Lung (tissue), 12 donors: Measurements from ENCODE around the gene LHPP. TPM values are rescaled to one million over a fixed set of nuclear protein-coding genes. Genes with fewer than 3 reads are reported as not detected.

ENCODE experiments used
- ATAC-seq: fragments of 200-7000 bp; cut with Tn5 transposase; one replicate; pipeline ENCODE4 v1.9.1; 2020; ENCODE audit warnings: moderate number of reproducible peaks; ENCODE audit not compliant: insufficient read depth, low FRiP score
- DNase-seq, 3 donors: peaks; one replicate each; pipeline ENCODE4 v3.0.0-alpha.2; 2013 to 2017
- H3K27ac ChIP-seq, 2 donors: one replicate each; pipeline ENCODE4 v1.5.1; 2013; ENCODE audit warnings: mild to moderate bottlenecking in 2 of 2, moderate library complexity in 2 of 2, control low read depth in 1 of 2, inconsistent platforms in 1 of 2, low read depth in 1 of 2, low read length in 1 of 2
- H3K27me3 ChIP-seq, 3 donors: one replicate each; pipeline ENCODE4 v1.5.1; 2013; ENCODE audit warnings: low read length in 2 of 3; ENCODE audit not compliant: control insufficient read depth in 3 of 3, insufficient read depth in 3 of 3
- H3K36me3 ChIP-seq, 4 donors: one replicate each; pipeline ENCODE4 v1.5.1; 2013; ENCODE audit warnings: low read length in 4 of 4, mild to moderate bottlenecking in 1 of 4, moderate library complexity in 1 of 4; ENCODE audit not compliant: control insufficient read depth in 4 of 4, insufficient read depth in 4 of 4
- H3K4me1 ChIP-seq, 5 donors: one replicate each; pipeline ENCODE4 v1.5.1; 2013; ENCODE audit warnings: low read length in 5 of 5, mild to moderate bottlenecking in 2 of 5, moderate library complexity in 1 of 5; ENCODE audit not compliant: control insufficient read depth in 5 of 5, insufficient read depth in 5 of 5
- H3K4me3 ChIP-seq: one replicate; pipeline ENCODE4 v1.5.1; 2013; ENCODE audit warnings: mild to moderate bottlenecking, control low read depth, moderate library complexity
- H3K9ac ChIP-seq, 2 donors: one replicate each; pipeline ENCODE4 v1.5.1; 2013; ENCODE audit warnings: low read length in 2 of 2, control low read depth in 1 of 2; ENCODE audit not compliant: insufficient read depth in 1 of 2
- H3K9me3 ChIP-seq, 4 donors: one replicate each; pipeline ENCODE4 v1.5.1; 2013; ENCODE audit warnings: low read length in 3 of 4, mild to moderate bottlenecking in 1 of 4, moderate library complexity in 1 of 4; ENCODE audit not compliant: control insufficient read depth in 4 of 4, insufficient read depth in 3 of 4
- CTCF ChIP-seq: IDR thresholded peaks from 2 replicates; pipeline ENCODE4 v1.5.1; 2012; ENCODE audit warnings: mild to moderate bottlenecking; ENCODE audit errors: control extremely low read depth, extremely low read depth
- WGBS, 2 donors: extraction: QIAGEN DNeasy Blood & Tissue Kit; methylation state at CpG; one replicate each; pipeline ENCODE4 v1.1.7; 2013; 5-methylcytosine and 5-hydroxymethylcytosine counted together
- polyA plus RNA-seq, 2 donors: library from polyadenylated mRNA; stranded (reverse); fragments of 200-250 nt; gene quantifications; one replicate each; pipeline ENCODE4 v1.2.1, GENCODE V29; 2013
- total RNA-seq, 2 donors: library from RNA; depleted of rRNA in 1 of 2; stranded (reverse); fragments of >200 nt in 1 of 2; gene quantifications; one replicate each; pipeline ENCODE4 v1.2.1, GENCODE V29; 2014 to 2021
- donor health status: control.
- donor health status: control.
- donor health status: Bipolar disorder and iron deficiency.
- donor health status: healthy.
- donor health status: DM: yes; HTN: yes; CAD: no.

Gene LHPP
- total and polyA plus RNA-seq, 4 donors: 7.1 to 18.6 (median 14.8) TPM

GRCh38 chr10:124462348-124462695 is 699 bp downstream of the LHPP start:
- no peaks in the 10 kb centered on the region for H3K9me3 ChIP-seq
- ATAC-seq (no peak), DNase-seq (no peak)
- H3K4me1 ChIP-seq: peaks cover 0 to 6% (median 2%) of the 10 kb centered on the region in 5 donors
- no peak overlapping the region for H3K9ac ChIP-seq
- H3K36me3 ChIP-seq: no peaks in the 10 kb centered on the region
- H3K4me3 ChIP-seq: peak overlapping the region; percentile 96
- no peak for TF ChIP-seq CTCF
- no peaks in the 10 kb centered on the region for H3K27me3 ChIP-seq
- WGBS, 2 donors: 81 to 86% methylated on average over 8 of the region's 8 CpGs
- peak overlapping the region in 1 of 2 donors; percentile 72 for H3K27ac ChIP-seq

GRCh38 chr10:124464028-124464965 is 2.7 kb downstream of the LHPP start:
- TF ChIP-seq CTCF: no peak
- ATAC-seq (no peak), DNase-seq (no peak)
- Histone ChIP-seq H3K27me3 (no peaks in the 10 kb centered on the region), H3K36me3 (no peaks in the 10 kb centered on the region), H3K9ac (no peak overlapping the region), H3K4me1 (peaks cover 0 to 6% (median 2%) of the 10 kb centered on the region in 5 donors), H3K9me3 (no peaks in the 10 kb centered on the region), H3K4me3 (no peak overlapping the region), H3K27ac (no peak overlapping the region)
- 86 to 94% methylated on average over 9 of the region's 9 CpGs for WGBS, 2 donors

DNA sequence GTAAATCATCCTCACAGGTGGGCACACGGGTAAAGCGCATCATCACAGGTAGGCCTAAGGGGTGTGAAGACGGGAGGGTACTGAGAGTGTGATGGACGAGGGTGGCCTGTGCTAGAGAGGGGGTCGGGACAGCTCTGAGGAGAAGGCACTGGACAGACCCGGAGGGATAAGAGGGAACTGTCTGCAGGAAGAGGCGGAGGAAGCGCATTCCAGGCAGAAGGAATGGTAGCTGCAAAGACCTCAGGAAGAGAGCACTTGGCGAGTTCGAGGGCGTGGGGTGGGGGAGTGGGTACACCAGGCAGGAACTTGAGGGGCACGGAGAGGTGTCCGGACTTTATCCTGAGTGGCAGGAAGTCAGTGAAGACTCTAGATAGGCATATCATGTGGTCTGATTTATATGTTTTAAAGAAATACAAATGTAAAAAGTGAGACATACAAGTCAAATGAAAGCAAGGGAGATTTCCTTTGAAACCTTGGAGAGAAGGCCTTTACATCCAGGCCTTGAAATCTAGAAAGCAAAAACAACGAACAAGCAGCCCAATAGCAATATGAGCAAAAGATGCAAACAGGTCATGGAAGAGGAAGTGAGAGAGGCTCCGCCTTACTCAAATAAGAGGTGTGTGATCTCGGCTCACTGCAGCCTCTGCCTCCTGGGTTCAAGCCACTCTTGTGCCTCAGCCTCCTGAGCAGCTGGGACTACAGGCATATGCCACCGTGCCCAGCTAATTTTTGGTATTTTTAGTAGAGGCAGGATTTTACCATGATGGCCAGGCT is 3.6 kb downstream of the LHPP start:
- DNase-seq: no peak
- WGBS, 2 donors: 62 to 74% methylated on average over 17 of the region's 17 CpGs

More for the DNA sequence above, 3.6 kb downstream of the LHPP start:
- H3K27me3 ChIP-seq: no peaks in the 10 kb centered on the region
- no peak overlapping the region for H3K9ac ChIP-seq
- ATAC-seq: no peak
- H3K4me3 ChIP-seq: no peak overlapping the region
- H3K36me3 ChIP-seq: no peaks in the 10 kb centered on the region
- no peaks in the 10 kb centered on the region for H3K9me3 ChIP-seq
- H3K27ac ChIP-seq: no peak overlapping the region
- H3K4me1 ChIP-seq: peaks cover 0 to 6% (median 2%) of the 10 kb centered on the region in 5 donors
- no peak for TF ChIP-seq CTCF
